Measurements from ENCODE around the gene PPAT.
"Not testable (repeated sequence)": the region's sequence is repeated elsewhere in the genome, so short reads cannot be mapped to it uniquely, and the experiment has no call there.

Gene PPAT

DNA sequence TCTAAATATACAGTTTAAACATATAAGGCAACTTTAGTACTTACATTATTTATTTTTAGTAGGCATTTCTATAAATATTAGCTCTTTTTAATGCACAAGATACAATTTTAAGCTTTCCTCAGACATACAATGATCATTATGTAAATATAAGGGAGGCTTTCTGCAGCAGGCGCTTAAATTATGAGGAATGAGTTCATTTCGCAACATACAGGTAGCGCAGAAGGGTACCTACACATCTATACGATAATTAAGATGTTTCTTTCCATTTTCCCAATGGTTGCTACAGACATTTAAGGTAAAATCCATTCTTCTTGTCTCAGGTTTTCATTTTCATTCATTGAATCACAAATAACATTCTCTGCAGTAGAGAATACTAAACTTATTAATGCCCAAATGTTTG is 49.3 kb downstream of the PPAT start:
- TF ChIP-seq, protein P1, sequence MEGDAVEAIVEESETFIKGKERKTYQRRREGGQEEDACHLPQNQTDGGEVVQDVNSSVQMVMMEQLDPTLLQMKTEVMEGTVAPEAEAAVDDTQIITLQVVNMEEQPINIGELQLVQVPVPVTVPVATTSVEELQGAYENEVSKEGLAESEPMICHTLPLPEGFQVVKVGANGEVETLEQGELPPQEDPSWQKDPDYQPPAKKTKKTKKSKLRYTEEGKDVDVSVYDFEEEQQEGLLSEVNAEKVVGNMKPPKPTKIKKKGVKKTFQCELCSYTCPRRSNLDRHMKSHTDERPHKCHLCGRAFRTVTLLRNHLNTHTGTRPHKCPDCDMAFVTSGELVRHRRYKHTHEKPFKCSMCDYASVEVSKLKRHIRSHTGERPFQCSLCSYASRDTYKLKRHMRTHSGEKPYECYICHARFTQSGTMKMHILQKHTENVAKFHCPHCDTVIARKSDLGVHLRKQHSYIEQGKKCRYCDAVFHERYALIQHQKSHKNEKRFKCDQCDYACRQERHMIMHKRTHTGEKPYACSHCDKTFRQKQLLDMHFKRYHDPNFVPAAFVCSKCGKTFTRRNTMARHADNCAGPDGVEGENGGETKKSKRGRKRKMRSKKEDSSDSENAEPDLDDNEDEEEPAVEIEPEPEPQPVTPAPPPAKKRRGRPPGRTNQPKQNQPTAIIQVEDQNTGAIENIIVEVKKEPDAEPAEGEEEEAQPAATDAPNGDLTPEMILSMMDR (IDR thresholded peaks at IDR 0.05; ENCODE audit: insufficient read depth, missing control alignments), result no peak
- FAIRE-seq (no peak), DNase-seq (ENCODE audit: insufficient read length, low spot score) (no peak)

DNA sequence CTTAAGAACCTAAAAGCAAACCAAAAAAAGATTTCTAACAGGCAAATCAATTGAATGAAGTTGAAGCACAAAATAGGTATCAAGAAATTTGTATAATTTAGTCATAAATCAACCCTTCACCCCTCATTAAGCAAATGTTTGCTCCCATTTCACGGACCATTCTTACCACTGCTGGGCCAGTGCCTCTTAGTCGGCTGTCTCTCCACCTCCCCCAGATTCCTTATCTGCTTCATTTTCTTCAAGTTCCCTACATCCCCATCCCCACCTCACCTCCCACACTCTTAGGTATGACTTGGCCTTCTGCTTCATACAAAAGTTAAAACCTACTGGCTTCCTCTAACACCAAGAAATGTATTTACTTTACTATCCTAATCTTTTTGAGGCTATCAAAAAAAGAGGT is 60.0 kb downstream of the PPAT start:
- FAIRE-seq (no peak), DNase-seq (ENCODE audit: insufficient read length, low spot score) (no peak)
- TF ChIP-seq, protein P1 (IDR thresholded peaks at IDR 0.05; ENCODE audit: insufficient read depth, missing control alignments), result no peak

DNA sequence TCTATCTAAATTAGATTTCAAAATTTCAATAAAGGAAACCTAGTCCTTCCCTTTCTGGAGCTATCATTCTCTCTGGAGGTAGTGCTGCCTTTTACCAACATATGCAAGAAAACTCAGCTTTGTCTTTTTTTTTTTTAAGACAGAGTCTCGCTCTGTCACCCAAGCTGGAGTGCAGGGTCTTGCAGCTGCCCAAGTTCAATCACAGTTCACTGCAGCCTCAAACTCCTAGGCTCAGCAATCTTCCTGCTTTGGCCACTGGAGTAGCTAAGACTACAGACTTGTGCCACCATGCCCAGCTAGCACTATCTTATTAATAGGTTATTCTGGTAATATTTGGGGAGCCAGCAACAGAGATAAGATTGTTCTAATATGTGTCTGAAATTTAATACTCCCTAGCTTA is 60.5 kb downstream of the PPAT start:
- DNase-seq (ENCODE audit: insufficient read length, low spot score) (no peak), FAIRE-seq (no peak)
- TF ChIP-seq, protein P1 (IDR thresholded peaks at IDR 0.05; ENCODE audit: insufficient read depth, missing control alignments), result no peak

DNA sequence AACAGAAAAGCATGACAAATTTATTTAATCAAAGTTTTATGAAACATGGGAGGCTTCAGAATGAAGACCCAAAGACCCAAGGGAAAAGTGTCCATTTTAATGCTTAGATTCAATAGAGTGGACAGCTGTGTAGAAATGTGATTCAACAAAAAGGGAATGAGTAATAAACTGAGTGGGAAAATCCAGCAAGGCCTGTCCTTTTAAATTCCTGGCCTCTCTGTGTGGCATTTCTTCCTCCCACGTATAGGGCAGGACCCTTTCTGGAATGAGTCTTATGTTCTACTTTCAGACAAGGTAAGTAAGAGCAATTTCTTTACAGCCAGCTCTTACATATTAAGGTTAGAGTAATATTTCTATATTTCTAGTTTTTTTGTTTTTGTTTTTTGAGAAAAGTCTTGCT is 62.6 kb downstream of the PPAT start:
- DNase-seq (ENCODE audit: insufficient read length, low spot score), result no peak
- FAIRE-seq, result no peak
- TF ChIP-seq, protein P1 (IDR thresholded peaks at IDR 0.05; ENCODE audit: insufficient read depth, missing control alignments), result no peak

DNA sequence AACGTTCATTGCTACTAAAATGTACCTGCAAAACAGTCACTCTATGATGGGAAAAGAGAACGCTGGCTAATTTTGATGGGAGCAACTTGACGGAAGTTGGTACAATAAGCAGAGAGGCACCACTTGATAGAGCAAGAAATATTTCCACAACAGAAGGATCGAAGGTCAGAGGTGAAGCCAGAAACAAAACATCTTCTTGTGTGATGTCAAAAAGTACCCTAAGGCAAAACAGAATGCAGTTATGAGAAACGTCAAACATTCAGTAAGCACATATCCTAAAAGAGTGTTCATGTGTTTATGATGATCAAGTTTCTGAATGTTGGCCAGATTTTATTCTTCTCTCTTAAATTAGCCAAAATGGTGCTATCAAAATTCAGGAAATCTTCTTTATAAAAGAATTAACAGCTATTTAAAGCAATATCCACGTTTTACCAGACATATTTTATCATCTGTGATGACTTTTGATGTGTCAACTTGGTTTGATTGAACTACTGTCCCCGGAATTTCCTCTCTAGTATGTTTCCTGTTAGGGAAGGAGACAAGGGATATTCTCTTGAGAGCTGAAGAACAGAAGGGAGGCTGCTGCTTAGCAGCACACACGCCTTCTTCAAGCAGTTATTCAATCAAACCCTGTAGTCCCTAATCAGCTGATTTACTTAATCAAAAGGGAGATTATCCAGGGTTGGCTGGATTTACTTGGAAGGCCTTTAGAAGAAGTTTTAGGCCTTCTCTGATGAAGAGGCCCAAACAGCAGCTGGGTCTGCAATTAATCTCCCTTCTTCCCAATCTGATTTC is 63.8 kb downstream of the PPAT start:
- TF ChIP-seq, protein P1 (IDR thresholded peaks at IDR 0.05; ENCODE audit: insufficient read depth, missing control alignments), result no peak
- DNase-seq (ENCODE audit: insufficient read length, low spot score) (peak; percentile 31), FAIRE-seq (peak; percentile 95)

DNA sequence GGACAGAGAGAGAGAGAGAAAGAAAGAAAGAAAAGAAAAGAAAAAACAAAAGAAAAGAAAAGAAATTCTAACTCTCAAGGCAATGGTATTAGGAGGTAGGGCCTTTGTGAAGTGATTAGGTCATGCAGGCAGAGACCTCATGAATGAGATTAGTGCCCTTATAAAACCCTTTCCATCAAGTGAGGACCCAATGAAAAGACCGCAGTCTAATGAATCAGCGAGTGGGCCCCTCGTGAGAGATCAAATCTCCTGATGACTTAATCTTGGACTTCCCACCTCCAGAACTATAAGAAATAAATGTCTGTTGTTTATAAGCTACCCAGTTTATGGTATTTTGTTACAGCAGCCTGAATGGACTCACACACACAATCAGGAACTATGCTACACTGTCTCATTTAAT is 65.0 kb downstream of the PPAT start:
- FAIRE-seq, result no peak
- TF ChIP-seq, protein P1 (IDR thresholded peaks at IDR 0.05; ENCODE audit: insufficient read depth, missing control alignments), result no peak

DNA sequence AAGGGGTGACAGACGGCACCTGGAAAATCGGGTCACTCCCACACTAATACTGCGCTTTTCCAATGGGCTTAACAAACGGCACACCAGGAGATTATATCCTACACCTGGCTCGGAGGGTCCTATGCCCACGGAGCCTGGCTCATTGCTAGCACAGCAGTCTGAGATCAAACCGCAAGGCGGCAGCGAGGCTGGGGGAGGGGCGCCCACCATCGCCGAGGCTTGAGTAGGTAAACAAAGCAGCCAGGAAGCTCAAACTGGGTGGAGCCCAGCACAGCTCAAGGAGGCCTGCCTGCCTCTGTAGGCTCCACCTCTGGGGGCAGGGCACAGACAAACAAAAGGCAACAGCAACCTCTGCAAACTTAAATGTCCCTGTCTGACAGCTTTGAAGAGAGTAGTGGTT is 72.4 kb downstream of the PPAT start:
- not testable (repeated sequence) for DNase-seq (ENCODE audit: insufficient read length, low spot score); FAIRE-seq

More for the DNA sequence above, 65.0 kb downstream of the PPAT start:
- DNase-seq (ENCODE audit: insufficient read length, low spot score), result no peak
